ENCODE measurements around the gene YES1.

Gene YES1

DNA sequence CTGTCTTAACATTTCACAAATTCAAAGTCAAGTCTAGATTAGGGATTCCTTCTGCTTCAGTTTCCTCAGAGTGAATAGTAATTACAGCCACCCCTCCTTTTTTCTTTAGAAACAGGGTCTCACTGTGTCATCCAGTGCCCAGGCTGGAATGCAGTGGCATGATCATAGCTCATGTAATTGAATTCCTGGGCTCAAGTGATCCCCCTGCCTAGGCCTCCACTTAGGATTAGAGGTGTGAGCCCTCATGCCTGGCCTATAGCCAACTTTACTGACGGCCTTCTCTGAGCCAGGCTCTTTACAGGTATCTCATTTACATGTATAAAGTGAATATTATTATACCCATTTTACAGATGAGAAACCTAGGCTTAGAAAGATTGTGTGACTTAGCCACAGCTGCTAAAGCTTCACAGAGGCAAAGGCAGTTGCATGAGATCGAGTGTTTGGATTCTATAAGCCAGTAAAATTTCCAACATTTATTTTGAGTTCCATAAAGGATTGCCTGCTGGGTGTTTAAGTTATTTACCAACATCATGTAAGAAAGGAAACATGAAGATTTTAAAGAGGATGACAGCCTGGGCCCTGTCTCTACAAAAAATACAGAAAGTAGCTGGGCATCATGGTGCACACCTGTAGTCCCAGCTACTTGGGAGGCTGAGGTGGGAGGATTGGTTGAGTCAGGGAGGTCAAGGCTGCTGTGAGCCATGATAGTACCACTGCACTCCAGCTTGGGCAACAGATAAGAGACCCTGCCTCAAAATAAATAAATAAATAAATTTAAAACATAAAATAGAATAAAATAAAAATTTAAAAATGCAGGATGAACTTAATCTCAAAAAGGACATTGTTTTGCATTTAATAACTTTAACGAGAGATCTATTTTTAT is 101.4 kb downstream of the YES1 start:
- Histone ChIP-seq H3K9ac (ENCODE audit: low read depth in 1 of 2, low read length in 2 of 2) (no peak overlapping the region), H3K27ac (ENCODE audit: low read depth, low read length) (no peak overlapping the region), H3K27me3 (ENCODE audit: control insufficient read depth in 1 of 2, insufficient read depth in 2 of 2, low read length in 2 of 2) (no peaks in the 10 kb centered on the region), H3K36me3 (ENCODE audit: control insufficient read depth in 1 of 2, insufficient read depth in 2 of 2, low read length in 2 of 2) (peaks cover 2 to 9% of the 10 kb centered on the region in 2 donors), H3K9me3 (ENCODE audit: control insufficient read depth in 1 of 2, low read length in 2 of 2) (no peaks in the 10 kb centered on the region), H3K4me1 (ENCODE audit: control insufficient read depth in 1 of 2, insufficient read depth in 2 of 2, low read length in 2 of 2) (peaks cover 10 to 22% of the 10 kb centered on the region in 2 donors), H3K4me3 (ENCODE audit: low read depth in 1 of 2, low read length in 2 of 2) (peak overlapping the region in 1 of 2 donors; percentile 84)

DNA sequence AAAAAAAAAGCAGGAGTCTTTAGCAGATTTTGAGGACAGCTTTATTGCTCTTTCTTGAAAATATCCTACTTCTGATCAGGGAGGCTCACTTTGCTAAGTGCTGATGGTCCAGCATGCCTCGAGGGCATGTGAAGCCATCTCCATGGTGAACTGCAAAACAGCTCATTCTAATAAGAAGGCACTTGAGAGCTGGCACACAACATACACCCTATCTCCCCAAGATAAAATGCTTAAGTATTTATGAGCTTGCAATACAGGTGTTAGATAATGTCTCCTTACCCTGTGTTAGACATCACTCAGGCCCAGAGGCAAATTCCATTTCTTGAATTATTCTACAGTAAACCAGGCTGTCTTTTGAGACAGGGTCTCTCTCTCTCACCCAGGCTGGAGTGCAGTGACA is 102.3 kb downstream of the YES1 start:
- no peak overlapping the region for H3K9ac ChIP-seq (ENCODE audit: low read depth in 1 of 2, low read length in 2 of 2)
- H3K27me3 ChIP-seq (ENCODE audit: control insufficient read depth in 1 of 2, insufficient read depth in 2 of 2, low read length in 2 of 2) = no peaks in the 10 kb centered on the region
- peaks cover 6 to 14% of the 10 kb centered on the region in 2 donors for H3K36me3 ChIP-seq (ENCODE audit: control insufficient read depth in 1 of 2, insufficient read depth in 2 of 2, low read length in 2 of 2)
- peaks cover 10 to 22% of the 10 kb centered on the region in 2 donors for H3K4me1 ChIP-seq (ENCODE audit: control insufficient read depth in 1 of 2, insufficient read depth in 2 of 2, low read length in 2 of 2)
- H3K4me3 ChIP-seq (ENCODE audit: low read depth in 1 of 2, low read length in 2 of 2) = no peak overlapping the region
- H3K27ac ChIP-seq (ENCODE audit: low read depth, low read length) = no peak overlapping the region
- no peaks in the 10 kb centered on the region for H3K9me3 ChIP-seq (ENCODE audit: control insufficient read depth in 1 of 2, low read length in 2 of 2)

DNA sequence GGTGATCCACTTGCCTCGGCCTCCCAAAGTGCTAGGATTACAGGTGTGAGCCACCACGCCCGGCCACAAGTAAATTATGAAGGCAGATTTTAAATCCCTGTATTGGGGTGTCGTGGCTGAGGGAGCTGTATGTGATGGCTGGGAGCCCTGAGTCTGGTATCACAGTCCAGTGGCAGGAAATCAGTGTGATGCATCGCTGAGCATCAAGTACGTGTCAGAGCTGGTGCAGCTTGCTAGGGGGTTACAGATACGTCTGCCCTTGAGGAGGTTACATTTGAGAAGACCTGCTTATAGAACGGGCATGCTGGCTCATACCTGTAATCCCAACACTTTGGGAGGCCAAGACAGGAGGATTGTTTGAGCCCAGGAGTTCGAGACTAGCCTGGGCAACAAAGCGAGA is 103.9 kb downstream of the YES1 start:
- H3K27ac ChIP-seq (ENCODE audit: low read depth, low read length) = no peak overlapping the region
- no peak overlapping the region for H3K4me3 ChIP-seq (ENCODE audit: low read depth in 1 of 2, low read length in 2 of 2)
- no peak overlapping the region for H3K9ac ChIP-seq (ENCODE audit: low read depth in 1 of 2, low read length in 2 of 2)

DNA sequence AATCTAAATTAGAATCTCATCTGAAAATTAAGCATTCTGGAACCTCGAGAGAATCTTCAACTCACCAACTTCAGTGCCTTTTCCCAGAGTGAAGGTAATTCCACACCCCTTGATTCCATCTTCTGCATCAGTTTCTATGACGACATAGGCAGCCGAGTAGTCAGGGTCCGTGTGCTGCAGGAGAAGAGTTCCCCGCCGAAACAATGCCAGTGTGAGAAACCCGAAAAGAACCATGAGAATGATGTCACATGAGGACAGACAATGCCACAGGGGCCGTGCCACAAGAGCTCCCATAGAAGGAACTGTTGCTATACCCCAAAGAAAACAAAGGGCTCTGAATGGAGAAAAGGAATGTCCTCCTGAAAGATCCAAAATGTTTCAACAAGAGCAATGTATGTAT is 105.6 kb downstream of the YES1 start:
- no peak overlapping the region for H3K4me3 ChIP-seq (ENCODE audit: low read depth in 1 of 2, low read length in 2 of 2)
- no peaks in the 10 kb centered on the region for H3K27me3 ChIP-seq (ENCODE audit: control insufficient read depth in 1 of 2, insufficient read depth in 2 of 2, low read length in 2 of 2)
- no peak overlapping the region for H3K9ac ChIP-seq (ENCODE audit: low read depth in 1 of 2, low read length in 2 of 2)
- no peaks in the 10 kb centered on the region for H3K9me3 ChIP-seq (ENCODE audit: control insufficient read depth in 1 of 2, low read length in 2 of 2)
- peaks cover 7 to 25% of the 10 kb centered on the region in 2 donors for H3K36me3 ChIP-seq (ENCODE audit: control insufficient read depth in 1 of 2, insufficient read depth in 2 of 2, low read length in 2 of 2)
- no peak overlapping the region for H3K27ac ChIP-seq (ENCODE audit: low read depth, low read length)
- peaks cover 17 to 26% of the 10 kb centered on the region in 2 donors for H3K4me1 ChIP-seq (ENCODE audit: control insufficient read depth in 1 of 2, insufficient read depth in 2 of 2, low read length in 2 of 2)

More for the DNA sequence above, 103.9 kb downstream of the YES1 start:
- Histone ChIP-seq H3K36me3 (ENCODE audit: control insufficient read depth in 1 of 2, insufficient read depth in 2 of 2, low read length in 2 of 2) (peaks cover 7 to 22% of the 10 kb centered on the region in 2 donors), H3K9me3 (ENCODE audit: control insufficient read depth in 1 of 2, low read length in 2 of 2) (no peaks in the 10 kb centered on the region), H3K27me3 (ENCODE audit: control insufficient read depth in 1 of 2, insufficient read depth in 2 of 2, low read length in 2 of 2) (no peaks in the 10 kb centered on the region), H3K4me1 (ENCODE audit: control insufficient read depth in 1 of 2, insufficient read depth in 2 of 2, low read length in 2 of 2) (peaks cover 16 to 22% of the 10 kb centered on the region in 2 donors)

DNA sequence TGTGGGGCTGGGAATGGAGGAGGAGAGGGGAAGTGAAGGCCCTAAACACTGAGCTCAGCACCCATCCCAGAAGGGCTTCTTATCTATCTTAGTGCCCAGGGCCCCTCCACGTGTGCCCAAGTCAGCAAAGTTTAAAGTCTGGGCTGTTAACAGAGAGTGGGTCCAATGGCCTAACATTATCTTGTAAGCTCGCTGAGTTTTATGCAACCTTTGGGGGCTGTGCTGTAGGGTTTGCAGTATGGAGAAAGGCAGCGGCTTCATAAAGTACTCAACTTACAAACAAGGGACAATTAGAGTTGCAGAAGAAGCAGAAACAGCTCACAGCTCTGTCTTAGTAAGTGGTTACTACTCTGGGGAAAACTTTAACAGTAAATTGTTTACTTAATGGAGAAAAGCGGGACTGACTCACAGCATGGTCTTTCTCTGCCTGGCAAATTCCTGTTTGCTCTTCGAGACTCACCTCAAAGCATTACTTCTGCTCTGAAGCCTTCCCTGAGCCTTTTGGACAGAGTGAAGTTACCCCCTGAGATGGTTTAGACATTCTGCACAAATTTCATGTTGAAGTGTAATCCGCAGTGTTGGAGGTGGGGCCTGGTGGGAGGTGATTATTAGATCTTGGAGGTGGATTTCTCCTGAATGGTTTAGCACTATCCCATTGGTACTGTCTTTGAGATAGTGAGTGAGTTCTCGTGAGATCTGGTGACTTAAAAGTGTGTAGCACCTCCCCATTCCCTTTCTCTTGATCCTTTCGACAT is 108.7 kb downstream of the YES1 start:
- Histone ChIP-seq H3K4me1 (ENCODE audit: control insufficient read depth in 1 of 2, insufficient read depth in 2 of 2, low read length in 2 of 2) (peaks cover 4 to 9% of the 10 kb centered on the region in 2 donors), H3K9ac (ENCODE audit: low read depth in 1 of 2, low read length in 2 of 2) (no peak overlapping the region)

DNA sequence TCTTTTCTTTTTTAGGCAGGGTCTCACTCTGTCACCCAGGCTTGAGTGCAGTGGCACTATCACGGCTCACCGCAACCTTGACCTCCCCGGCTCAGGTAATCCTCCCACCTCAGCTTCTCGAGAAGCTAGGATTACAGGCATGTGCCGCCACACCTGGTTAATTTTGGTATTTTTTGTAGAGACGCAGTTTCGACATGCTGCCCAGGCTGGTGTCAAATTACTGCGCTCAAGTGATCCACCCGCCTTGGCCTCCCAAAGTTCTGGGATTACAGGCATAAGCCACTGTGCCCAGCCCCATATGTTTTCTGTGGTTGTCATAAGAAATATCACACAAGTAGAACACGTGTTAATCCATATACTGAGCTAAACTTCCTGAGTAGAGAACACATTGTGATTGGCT is 114.2 kb downstream of the YES1 start:
- Histone ChIP-seq H3K4me1 (ENCODE audit: control insufficient read depth in 1 of 2, insufficient read depth in 2 of 2, low read length in 2 of 2) (peaks cover 0 to under 1% of the 10 kb centered on the region in 2 donors), H3K27me3 (ENCODE audit: control insufficient read depth in 1 of 2, insufficient read depth in 2 of 2, low read length in 2 of 2) (no peaks in the 10 kb centered on the region), H3K27ac (ENCODE audit: low read depth, low read length) (no peak overlapping the region), H3K9me3 (ENCODE audit: control insufficient read depth in 1 of 2, low read length in 2 of 2) (no peaks in the 10 kb centered on the region), H3K9ac (ENCODE audit: low read depth in 1 of 2, low read length in 2 of 2) (no peak overlapping the region), H3K4me3 (ENCODE audit: low read depth in 1 of 2, low read length in 2 of 2) (no peak overlapping the region), H3K36me3 (ENCODE audit: control insufficient read depth in 1 of 2, insufficient read depth in 2 of 2, low read length in 2 of 2) (peaks cover 10 to 30% of the 10 kb centered on the region in 2 donors)

More for the DNA sequence above, 108.7 kb downstream of the YES1 start:
- no peaks in the 10 kb centered on the region for H3K27me3 ChIP-seq (ENCODE audit: control insufficient read depth in 1 of 2, insufficient read depth in 2 of 2, low read length in 2 of 2)
- H3K27ac ChIP-seq (ENCODE audit: low read depth, low read length) = no peak overlapping the region
- no peaks in the 10 kb centered on the region for H3K9me3 ChIP-seq (ENCODE audit: control insufficient read depth in 1 of 2, low read length in 2 of 2)
- H3K4me3 ChIP-seq (ENCODE audit: low read depth in 1 of 2, low read length in 2 of 2) = no peak overlapping the region
- H3K36me3 ChIP-seq (ENCODE audit: control insufficient read depth in 1 of 2, insufficient read depth in 2 of 2, low read length in 2 of 2) = peaks cover 4 to 30% of the 10 kb centered on the region in 2 donors

DNA sequence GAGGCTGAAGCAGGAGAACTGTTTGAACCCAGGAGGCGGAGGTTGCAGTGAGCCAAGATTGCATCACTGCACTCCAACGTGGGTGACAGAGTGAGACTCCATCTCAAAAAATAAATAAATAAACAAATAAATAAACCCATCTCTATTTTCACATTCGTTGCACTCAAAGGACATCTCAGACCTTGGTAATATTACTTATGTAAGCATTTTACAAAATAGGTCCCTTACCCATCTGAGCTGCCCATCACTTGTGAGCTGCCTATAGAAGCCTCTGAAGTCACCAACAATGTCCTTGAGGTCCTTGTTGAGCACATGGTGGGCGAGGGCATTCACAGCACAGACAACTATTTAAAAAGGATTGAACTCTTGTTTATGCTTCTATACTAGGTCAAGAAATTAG is 115.0 kb downstream of the YES1 start:
- H3K36me3 ChIP-seq (ENCODE audit: control insufficient read depth in 1 of 2, insufficient read depth in 2 of 2, low read length in 2 of 2) = peaks cover 10 to 33% of the 10 kb centered on the region in 2 donors
- H3K4me1 ChIP-seq (ENCODE audit: control insufficient read depth in 1 of 2, insufficient read depth in 2 of 2, low read length in 2 of 2) = no peaks in the 10 kb centered on the region
- H3K9ac ChIP-seq (ENCODE audit: low read depth in 1 of 2, low read length in 2 of 2) = no peak overlapping the region

DNA sequence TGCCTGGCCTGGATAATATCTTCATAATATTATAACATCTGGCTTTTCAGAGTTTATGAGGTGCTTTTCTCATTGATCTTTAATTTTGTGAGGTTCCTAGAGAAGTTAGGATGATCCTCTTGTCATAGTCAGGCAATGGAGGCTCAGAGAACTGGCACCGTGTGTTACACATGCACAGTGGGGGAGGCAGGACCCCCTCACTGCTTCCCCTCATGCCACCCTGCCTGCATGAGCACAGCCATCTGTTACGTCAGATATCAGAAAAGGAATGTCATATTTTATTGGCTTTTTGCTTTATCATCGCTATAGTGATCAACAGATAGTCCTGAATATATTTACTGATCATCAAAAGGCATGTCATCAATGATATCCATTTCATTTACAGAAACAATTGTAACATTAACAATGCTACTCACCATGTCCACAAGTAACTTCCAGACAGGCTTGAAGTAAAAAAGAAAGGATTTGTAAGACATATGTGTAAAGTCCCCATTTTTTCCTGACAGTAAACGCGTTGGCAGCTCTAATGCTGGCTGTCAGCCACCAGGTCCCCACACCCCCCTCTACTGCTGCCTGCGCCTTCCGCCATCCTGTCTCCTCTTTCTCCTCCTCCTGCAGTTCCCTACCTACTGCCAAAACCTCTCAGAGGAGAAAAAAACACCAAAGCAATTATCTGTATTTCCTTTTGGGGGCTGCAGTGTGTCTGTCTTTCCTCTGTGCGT is 118.4 kb downstream of the YES1 start:
- Histone ChIP-seq H3K9ac (ENCODE audit: low read depth in 1 of 2, low read length in 2 of 2) (no peak overlapping the region), H3K4me1 (ENCODE audit: control insufficient read depth in 1 of 2, insufficient read depth in 2 of 2, low read length in 2 of 2) (no peaks in the 10 kb centered on the region), H3K4me3 (ENCODE audit: low read depth in 1 of 2, low read length in 2 of 2) (no peak overlapping the region), H3K9me3 (ENCODE audit: control insufficient read depth in 1 of 2, low read length in 2 of 2) (no peaks in the 10 kb centered on the region), H3K27me3 (ENCODE audit: control insufficient read depth in 1 of 2, insufficient read depth in 2 of 2, low read length in 2 of 2) (no peaks in the 10 kb centered on the region), H3K27ac (ENCODE audit: low read depth, low read length) (no peak overlapping the region), H3K36me3 (ENCODE audit: control insufficient read depth in 1 of 2, insufficient read depth in 2 of 2, low read length in 2 of 2) (peaks cover 15 to 50% of the 10 kb centered on the region in 2 donors)

More for the DNA sequence above, 115.0 kb downstream of the YES1 start:
- no peaks in the 10 kb centered on the region for H3K27me3 ChIP-seq (ENCODE audit: control insufficient read depth in 1 of 2, insufficient read depth in 2 of 2, low read length in 2 of 2)
- H3K27ac ChIP-seq (ENCODE audit: low read depth, low read length) = no peak overlapping the region
- no peaks in the 10 kb centered on the region for H3K9me3 ChIP-seq (ENCODE audit: control insufficient read depth in 1 of 2, low read length in 2 of 2)
- no peak overlapping the region for H3K4me3 ChIP-seq (ENCODE audit: low read depth in 1 of 2, low read length in 2 of 2)

DNA sequence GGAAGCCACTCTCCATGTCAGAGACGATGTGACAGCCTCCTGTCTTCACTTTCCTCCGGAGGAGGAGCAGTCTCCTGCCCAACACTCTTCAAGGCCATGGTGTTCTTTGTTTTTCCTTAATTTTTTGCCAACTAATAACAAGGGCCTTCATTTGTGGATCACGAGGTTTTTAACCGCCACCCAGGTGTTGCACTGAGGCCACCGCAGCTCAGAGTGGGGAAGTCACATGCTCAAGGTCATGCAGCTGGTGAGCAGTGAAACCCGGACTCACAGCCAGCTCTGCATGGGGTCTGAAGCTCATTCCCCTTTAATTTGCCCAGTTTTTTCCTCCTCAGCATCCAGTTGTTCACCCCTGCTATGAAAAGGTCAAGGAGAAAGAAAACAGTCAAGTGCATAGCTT is 119.2 kb downstream of the YES1 start:
- Histone ChIP-seq H3K9me3 (ENCODE audit: control insufficient read depth in 1 of 2, low read length in 2 of 2) (no peaks in the 10 kb centered on the region), H3K36me3 (ENCODE audit: control insufficient read depth in 1 of 2, insufficient read depth in 2 of 2, low read length in 2 of 2) (peaks cover 15 to 56% of the 10 kb centered on the region in 2 donors), H3K27me3 (ENCODE audit: control insufficient read depth in 1 of 2, insufficient read depth in 2 of 2, low read length in 2 of 2) (no peaks in the 10 kb centered on the region), H3K4me3 (ENCODE audit: low read depth in 1 of 2, low read length in 2 of 2) (no peak overlapping the region), H3K9ac (ENCODE audit: low read depth in 1 of 2, low read length in 2 of 2) (no peak overlapping the region), H3K4me1 (ENCODE audit: control insufficient read depth in 1 of 2, insufficient read depth in 2 of 2, low read length in 2 of 2) (no peaks in the 10 kb centered on the region), H3K27ac (ENCODE audit: low read depth, low read length) (no peak overlapping the region)
